HG02970 (cell line): ENCODE results near the gene ATP8B4.

Experiments used
- ATAC-seq: cut with Tn5 transposase; IDR thresholded peaks from one replicate; pipeline ENCODE4 v1.9.1; 2021; ENCODE audit warnings: mild to moderate bottlenecking, moderate library complexity, moderate number of reproducible peaks; ENCODE audit not compliant: unreplicated experiment, low FRiP score

The ATP8B4 gene

GRCh38 chr15:50067254-50067653, 51.8 kb downstream of the ATP8B4 start:
- no peak for ATAC-seq

GRCh38 chr15:50066666-50067065, 52.4 kb downstream of the ATP8B4 start:
- ATAC-seq: no peak

- no peak for ATAC-seq
These were observed 52.8 kb downstream of the ATP8B4 start for GRCh38 chr15:50066202-50066601.

GRCh38 chr15:50065279-50065678, 53.8 kb downstream of the ATP8B4 start:
- ATAC-seq: no peak

GRCh38 chr15:50064673-50065072, 54.4 kb downstream of the ATP8B4 start:
- no peak for ATAC-seq

- ATAC-seq: no peak
These were observed 55.8 kb downstream of the ATP8B4 start for GRCh38 chr15:50063226-50063625.

GRCh38 chr15:50061503-50061902, 57.5 kb downstream of the ATP8B4 start:
- ATAC-seq: no peak

- no peak for ATAC-seq
These were observed 59.1 kb downstream of the ATP8B4 start for GRCh38 chr15:50059883-50060282.

- ATAC-seq: no peak
These were observed 59.7 kb downstream of the ATP8B4 start for GRCh38 chr15:50059203-50059772.

GRCh38 chr15:50057905-50058639, 61.0 kb downstream of the ATP8B4 start:
- ATAC-seq: no peak

- ATAC-seq: no peak
These were observed 61.8 kb downstream of the ATP8B4 start for GRCh38 chr15:50057196-50057595.

GRCh38 chr15:50055750-50056157, 63.3 kb downstream of the ATP8B4 start:
- ATAC-seq: no peak

GRCh38 chr15:50055332-50055731, 63.7 kb downstream of the ATP8B4 start:
- ATAC-seq: no peak

GRCh38 chr15:50053055-50053856, 65.8 kb downstream of the ATP8B4 start:
- ATAC-seq: no peak

GRCh38 chr15:50051811-50052419, 67.1 kb downstream of the ATP8B4 start:
- ATAC-seq: no peak

GRCh38 chr15:50050986-50051743, 67.9 kb downstream of the ATP8B4 start:
- no peak for ATAC-seq

GRCh38 chr15:50049871-50050270, 69.2 kb downstream of the ATP8B4 start:
- no peak for ATAC-seq

GRCh38 chr15:50046867-50047266, 72.2 kb downstream of the ATP8B4 start:
- ATAC-seq: no peak

- ATAC-seq: no peak
These were observed 72.9 kb downstream of the ATP8B4 start for GRCh38 chr15:50046159-50046558.

- no peak for ATAC-seq
These were observed 74.1 kb downstream of the ATP8B4 start for GRCh38 chr15:50044904-50045303.
